Stimulated activated CD8-positive, alpha-beta memory T cell treated with anti-CD3 and anti-CD28 coated beads, Interleukin-4, amount 100 ng/mL, for 48 hours (primary cell): ENCODE measurements around the gene ALPK3.
A peak's percentile ranks its signal among the peaks of the same experiment; 100 is the strongest.

Experiments used
- DNase-seq: peaks from one replicate; pipeline ENCODE4 v3.0.0-alpha.2; 2020

Gene ALPK3

DNA sequence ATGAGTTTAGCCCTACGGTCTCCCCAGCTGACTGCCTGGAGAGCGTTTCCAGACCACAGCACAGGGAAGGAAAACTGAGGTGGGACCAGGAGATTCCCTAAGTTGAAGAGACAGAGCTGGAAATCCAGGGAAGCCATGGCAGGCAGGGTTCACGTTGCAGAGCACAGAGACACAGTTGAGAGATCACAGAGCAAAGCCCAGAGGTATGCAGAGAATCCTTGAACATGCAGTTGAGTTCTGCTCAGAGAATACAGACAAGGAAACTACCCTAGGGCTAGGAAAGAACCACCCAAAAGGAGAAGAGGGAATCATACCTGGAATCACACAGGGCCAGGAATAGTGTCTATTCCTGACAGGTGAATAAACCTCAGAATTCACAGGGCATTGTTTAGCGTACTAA lies 81.6 kb downstream of the ALPK3 start:
- no peak for DNase-seq

DNA sequence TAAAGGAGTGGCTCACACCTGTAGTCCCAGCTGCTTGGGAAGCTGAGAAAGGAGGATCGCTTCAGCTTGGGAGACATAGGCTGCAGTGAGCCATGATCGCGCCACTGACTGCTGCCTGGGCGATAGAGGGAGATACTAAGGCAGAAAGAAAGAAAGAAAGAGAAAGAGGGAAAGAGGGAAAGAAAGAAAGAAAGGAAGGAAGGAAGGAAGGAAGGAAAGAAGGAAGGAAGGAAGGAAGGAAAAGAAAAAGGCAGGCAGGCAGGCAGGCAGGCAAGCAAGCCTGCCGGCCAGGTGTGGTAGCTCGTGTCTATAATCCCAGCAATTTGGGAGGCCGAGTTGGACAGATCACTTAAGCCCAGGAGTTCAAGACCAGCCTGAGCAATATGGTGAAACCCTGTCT lies 82.6 kb downstream of the ALPK3 start:
- no peak for DNase-seq

DNA sequence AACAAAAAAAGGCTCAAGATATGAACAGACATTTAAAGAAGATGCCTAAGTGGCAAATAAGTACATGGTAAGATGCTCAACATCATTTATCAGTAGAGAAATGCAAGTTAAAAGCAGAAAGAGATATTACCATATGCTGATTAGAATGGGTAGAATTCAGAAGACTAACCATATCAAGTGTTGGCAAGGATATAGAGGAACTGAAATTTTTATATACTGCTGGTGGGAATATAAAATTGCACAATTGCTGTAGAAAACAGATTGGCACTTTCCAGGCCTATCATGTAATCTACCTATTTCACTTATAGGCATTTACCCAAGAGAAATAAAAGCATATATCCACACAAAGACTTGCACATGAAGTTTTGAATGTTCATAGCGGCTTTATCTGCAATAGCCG lies 84.4 kb downstream of the ALPK3 start:
- DNase-seq: no peak

DNA sequence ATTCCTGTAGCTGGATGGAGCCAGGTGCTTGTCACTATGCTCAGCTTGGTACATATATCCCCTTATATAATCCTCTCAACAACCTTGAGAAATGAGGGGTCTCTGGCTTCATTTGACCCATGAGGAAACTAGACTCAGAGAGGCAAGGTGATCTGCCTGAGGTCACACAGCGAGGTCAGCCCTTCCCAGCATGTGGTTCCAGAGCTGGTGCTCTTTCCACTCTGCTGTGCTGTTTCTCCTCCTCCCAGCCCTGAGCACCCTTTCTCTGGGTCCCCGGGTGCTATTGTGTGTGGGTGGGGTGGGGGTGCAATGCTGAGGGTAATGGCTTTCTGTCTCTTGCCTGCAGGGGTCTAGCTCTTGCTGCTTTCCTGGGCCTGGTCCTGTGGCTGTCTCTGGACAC lies 86.6 kb downstream of the ALPK3 start:
- DNase-seq: no peak

DNA sequence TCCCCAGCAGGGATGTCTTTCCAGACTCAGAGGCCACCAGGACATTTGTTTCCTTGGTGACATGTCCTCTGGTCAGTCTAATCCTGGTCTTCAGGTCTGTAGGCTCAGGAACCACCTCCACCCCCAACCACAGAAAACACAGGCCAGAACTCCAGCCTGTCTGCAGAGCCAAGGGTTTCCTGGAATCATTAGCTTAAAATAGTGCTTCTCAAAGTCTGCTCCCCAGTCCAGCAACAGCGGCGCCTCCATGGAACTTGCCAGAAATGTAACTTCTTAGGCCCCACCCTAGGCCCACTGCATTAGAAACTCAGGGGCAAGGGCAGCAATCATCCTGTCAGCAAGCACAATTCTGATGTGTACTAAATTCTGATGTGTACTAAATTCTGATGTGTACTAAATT lies 87.3 kb downstream of the ALPK3 start:
- no peak for DNase-seq

DNA sequence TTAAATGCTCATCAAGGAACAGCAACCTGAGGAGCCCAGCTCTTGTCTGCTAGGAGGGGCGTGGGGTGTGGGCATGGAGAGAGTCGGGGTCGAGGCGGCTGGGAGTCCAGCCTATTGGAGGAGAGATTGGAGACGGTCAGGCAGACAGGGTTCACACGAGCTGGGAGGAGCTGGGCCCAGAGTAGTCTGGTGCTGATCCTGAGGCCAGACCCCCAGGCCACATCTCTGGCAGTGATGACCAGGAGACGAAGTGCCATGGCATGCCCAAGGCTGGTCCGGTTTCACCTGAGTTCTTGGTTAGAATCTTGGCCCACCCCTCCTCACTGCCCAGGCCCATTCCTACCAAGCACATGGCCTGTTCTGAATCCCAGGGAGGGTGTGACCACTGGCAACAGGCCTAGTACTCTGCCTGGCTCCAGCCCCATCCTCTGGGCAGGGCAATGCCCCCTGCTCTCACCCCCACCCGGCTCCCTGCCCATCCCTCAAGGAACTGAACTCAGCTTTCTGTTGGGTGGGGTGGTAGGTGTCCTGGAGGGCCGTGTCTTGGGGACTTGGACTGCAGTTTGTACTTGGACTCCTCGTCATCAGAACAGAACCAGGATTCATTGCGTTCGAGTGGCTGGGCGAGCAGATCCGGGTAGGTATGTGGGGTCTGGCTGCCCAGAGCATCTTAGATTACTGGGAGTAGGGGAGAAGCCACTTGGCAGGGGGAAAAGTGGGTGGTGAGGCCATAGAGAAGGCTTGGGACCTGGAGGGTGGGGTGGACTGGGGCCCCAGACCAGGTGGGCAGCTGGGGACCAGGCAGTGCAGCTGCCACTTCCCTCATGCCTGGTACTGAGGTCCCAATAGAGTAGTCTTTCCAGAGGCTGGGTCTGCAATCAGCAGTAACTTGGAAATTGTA lies 88.1 kb downstream of the ALPK3 start:
- no peak for DNase-seq

DNA sequence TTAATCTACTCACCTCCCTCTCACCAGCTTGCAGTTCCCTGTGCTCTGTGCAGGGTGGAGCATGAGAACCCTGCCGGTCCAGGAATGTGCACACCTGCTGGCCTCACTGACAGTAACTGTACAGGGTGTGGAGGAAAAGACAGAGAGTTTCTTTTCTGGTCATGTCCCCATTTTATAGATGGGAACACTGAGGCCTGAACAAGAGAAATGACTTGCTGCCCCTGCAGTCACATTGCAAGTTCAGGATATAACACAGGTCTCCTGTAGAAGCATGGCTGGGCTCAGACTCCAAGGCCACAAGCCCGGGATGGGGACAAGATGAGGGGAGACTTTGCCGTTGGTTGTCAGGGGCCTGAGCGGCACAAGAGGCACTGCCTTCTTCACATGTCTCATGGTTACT lies 90.6 kb downstream of the ALPK3 start:
- DNase-seq: no peak

DNA sequence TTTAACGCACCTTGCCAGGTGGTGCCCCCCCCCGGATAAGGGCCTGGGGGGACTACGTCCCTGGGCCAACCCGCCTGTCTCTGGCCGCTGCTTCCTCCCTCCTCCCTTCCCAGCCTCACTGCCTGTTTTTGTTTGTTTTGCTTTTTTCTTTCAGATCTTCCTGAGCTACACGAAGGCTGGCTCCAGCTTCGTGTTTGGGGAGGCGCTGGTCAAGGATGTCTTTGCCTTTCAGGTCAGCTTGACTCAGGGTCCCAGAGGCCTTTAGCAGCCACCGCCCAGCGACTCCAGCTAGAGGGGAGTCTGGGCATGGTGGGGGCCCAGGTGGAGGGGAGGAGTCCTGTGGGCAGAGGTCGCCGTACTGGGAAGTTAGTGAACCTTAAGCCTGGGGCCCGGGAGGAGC lies 91.4 kb downstream of the ALPK3 start:
- no peak for DNase-seq

DNA sequence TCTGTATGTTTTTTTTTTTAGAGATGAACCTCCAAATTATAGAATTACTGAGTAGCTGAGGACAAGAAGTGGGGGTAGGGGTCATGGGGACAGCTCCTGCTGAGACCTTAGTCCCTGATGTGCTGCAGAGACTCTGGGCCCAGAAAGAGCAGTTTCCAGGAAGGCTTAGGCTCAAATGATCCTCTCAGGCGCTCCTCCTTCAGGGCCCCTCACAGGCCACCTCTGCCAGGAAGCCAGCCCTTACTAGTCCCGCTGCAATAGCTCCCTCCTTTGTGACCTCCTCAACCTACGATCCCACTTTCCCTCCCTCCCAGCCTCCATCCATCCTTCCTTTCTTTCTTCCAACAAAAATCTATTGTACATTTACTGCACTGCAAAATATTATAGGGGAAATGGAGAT lies 91.9 kb downstream of the ALPK3 start:
- no peak for DNase-seq

DNA sequence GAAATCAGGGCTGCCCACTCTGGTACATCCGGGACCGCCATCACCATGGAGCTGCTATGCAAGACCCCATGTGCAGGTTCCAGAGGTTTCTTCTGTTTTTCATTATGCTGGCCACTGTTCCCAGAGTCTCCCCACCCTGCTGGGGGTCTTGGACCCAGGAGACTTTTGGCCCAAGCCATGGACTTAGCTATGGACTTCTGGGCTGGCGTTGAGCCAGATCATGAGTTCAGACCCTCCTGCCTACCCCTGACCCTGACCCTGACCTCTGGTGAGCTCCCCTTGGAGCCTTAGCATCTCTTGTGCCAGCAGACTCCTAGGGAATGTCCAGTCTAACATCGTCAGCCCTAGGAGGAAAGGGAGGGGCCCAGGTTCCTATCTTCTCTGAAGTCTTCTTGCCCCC lies 92.6 kb downstream of the ALPK3 start:
- DNase-seq: no peak

DNA sequence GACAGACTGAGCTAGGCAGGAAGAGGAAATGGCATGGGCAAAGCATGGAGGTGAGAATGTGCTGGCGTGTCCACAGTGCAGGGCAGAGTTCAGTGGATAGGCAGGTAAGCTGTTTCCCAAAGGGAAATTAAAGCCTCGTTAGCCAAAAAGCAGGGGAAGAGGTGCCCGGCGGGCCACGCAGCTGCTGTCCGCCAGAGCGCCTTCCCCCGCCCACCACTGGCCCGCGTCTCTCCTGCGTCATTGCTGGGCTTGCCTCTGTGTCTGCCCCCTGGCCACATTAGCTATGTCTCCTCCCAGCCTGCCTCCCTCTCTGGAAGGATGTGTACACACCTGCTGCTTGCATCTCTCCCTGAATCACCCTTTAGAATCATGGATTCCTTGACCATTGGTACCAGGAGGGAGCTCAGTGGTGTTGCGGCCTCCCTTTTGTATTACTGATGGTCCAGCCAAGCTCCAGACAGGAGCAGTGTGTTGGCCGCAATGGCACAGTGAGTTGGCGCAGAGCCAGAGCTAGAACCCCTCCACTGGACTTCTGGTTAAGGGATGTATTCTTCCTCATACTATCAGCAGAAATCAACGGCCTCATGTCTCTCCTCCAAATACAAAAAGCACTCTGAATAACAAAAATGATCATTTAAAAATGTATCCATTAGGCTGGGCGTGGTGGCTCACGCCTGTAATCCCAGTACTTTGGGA lies 93.9 kb downstream of the ALPK3 start:
- no peak for DNase-seq

DNA sequence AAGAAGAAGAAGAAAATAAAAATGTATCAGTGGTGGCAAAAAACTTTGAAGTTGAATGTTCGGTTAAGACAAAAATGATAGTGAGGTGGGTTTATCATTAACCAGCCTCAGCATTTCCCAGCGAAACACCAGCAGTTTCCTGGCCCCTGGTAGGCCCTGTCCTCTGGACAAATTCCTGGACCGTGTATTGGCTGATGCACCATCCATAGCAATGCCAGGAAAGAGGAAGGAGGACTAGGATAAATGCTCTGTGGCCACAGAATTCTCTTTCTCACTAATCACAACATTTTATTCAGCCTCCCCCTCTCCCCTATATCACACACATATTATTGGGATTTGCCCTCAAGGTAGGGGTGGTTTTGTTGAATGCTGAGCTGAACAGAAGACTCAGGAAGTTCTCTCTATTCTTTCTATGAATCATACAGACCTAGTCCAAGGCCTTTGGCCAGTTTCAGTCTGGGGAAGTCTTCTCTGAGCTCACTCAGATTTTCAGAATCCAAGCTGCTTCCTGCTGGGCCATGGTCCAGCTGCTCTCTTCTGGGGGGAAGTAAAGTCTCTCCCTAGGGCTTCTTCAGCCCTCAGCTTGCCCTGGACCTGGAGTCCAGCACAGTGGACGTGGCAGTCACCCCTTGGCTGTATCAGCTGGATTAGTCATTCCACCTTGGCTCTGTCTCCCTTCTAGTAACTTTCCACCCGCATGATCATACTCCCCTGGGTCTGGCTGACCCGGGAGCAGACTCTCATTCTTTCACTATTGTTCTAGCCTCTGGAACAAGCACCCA lies 94.9 kb downstream of the ALPK3 start:
- no peak for DNase-seq

DNA sequence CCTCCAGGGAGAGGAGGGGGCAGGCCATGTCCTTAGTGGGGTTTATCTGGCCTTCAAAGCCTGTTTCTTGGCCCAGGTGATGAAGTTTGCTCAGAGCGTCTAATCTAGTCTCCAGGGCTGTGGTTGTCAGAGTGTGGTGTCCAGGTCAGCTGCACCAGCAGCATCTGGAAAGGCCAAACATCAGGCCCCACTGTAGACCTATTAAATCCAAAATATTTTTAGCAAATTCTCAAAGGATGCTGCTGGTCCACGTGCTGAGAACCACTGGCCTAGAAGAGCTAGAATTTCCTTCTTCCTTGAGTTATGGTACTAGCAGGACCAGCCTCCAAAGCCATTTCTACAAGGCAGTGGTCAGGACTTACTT lies 96.2 kb downstream of the ALPK3 start:
- no peak for DNase-seq

DNA sequence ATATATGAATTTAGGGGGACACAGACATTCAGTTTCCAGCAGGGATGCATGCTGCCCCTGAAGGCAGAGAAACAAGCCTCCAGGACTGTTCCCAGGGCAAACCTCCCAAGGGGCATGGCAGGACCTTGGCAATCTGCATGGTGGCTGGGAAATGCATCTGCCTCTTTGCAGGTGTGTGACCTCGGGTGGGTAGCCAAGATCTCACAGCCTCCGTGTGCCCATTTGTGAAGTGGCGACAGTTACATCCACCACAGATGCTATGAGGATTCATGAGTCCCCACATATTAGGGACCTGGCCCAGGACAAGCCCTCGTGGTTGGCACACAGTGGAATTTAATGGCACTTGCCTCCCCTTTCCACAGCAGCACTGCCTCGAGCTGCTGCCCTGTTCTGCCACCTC lies 97.2 kb downstream of the ALPK3 start:
- DNase-seq: no peak

DNA sequence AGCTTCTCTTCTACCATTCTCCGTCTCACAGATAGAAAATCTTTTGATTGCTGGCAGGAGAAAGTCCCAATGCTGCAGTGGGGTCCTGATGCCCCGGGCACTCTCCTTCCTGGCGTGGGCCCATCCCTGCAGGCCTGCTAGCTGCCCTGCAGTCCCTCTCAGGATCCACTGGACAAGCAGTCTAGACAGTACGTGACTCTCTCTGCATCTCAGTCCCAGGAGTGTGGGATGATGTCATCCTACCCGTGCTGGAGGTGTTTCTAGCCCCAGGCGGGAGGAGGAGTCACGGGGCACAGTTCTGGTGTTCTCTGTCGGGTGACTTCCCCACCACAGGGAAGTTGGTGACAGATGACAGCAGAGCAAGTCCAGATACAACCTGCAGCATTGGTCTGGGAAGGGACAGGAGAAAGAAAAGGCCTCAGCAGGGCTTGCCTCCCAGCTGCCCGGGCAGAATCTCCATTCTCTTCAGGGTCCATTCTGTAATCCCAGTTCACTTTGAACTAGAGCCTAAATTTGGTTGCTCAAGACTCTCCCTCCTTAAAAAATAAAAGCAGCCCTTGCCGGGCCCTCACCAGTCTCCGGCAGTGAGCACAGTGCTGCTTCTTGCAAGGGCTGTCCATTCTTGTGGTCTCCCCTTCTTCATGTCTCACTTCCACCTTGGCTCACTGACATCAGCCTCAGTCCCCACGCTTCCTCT lies 97.9 kb downstream of the ALPK3 start:
- peak; percentile 71 for DNase-seq

DNA sequence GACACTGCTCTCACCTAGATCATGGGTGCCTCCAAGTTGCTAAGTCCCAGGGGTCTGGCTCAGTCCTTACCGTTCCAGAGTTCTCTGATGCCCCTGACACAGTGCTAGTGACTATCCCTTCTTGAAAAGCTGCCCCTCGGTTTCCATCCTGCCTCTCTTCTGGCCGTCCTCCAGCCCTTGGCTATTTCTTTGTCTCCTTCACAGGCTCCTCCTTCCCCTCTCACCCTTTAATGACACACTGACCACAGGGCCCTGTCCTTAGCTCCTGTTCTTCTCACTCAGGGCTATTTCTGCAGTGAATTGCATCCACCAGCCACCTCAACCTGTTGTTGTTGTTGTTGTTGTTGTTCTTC lies 98.4 kb downstream of the ALPK3 start:
- no peak for DNase-seq

DNA sequence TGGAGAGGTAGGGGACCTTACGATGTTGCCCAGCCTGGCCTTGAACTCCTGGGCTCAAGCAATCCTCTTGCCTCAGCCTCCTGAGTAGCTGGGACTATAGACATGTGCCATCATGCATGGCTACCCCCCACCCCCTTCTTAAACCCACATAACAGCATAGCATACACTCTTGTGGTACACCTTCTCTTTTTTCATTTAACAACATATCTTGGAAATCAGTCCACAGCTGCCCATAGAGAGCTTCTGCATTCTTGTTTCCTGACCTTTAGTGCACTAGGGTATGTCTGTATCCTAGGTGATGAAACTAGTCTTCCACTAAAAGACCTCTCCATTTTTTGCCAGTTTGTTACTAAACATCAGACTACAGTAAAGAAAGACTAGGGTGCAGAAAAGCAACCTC lies 100.3 kb downstream of the ALPK3 start:
- no peak for DNase-seq

DNA sequence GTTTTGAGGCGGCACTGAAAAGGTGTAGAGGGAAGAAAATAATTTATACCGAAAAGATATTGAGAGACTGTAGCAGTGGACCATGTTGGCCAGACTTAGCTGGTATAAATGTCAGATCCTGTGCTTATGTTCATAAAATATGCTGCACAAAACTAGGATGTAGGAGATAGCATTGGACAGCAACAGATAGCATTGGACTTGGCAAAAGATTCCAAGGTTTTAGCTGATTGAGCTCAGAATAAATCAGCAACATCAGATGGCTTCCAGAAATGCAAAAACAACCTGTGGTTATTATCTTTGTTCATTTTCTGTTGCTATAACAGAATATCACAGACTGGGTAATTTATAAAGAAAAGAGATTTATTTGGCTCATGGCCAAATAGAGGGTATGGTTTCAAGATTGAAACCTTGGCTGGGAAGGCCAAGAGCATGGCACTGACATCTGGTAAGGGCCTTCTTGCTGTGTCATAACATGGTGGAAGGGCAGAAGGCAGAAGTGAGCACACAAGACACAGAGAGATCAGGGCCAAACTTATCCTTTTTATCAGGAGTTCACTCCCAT lies 102.0 kb downstream of the ALPK3 start:
- no peak for DNase-seq

DNA sequence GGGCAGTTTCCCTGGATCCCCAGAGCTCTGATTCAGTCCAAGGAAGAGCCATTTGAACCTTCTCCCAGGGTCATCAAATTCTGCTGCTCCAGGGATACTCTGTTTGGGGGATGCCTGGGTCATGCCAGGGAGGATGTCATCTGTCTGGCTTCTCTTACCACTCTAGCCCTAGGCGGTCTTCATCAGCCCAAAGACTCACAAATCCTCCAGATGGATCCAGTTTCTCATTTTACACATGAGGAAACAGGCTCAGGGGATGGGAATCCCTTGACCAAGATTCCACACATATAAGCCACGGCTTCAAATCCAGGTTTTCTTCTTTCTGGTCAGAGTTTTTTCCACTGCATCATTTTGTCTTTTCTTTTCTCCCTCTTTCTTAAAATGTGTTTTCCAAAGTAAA lies 104.0 kb downstream of the ALPK3 start:
- no peak for DNase-seq

DNA sequence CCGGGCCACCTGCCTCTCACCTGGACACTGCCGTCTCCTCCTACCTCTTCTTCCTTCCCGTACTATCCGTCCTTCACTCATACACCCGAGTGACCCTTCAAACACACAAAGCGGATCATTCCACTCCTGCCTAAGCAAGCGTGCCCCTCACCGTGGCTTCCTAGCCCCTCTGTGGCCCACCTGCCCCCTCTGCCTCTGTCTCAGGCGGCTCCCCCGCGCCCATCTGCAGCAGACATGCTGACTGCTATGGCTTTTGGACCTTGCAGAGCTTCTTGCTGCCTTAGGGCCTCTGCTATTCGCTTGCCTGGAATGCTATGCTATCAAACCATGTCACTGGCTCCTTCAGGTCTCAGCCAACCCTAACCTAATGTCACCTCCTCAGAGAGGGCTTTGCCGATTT lies 105.4 kb downstream of the ALPK3 start:
- DNase-seq: no peak
